CD4-positive, alpha-beta T cell treated with Interleukin-12 subunit alpha and Interleukin-12 subunit beta, for 1 hour (primary cell): Measurements from ENCODE around the gene TADA2B.
"Not testable (repeated sequence)": the region's sequence is repeated elsewhere in the genome, so short reads cannot be mapped to it uniquely, and the experiment has no call there.

ENCODE experiments used
- DNase-seq: peaks from one replicate; pipeline ENCODE4 v3.0.0-alpha.2; 2020

TADA2B gene

GRCh38 chr4:7083597-7084563 is 40.7 kb downstream of the TADA2B start:
- no peak for DNase-seq

- DNase-seq: not testable (repeated sequence)
Observed at GRCh38 chr4:7084564-7084961, 41.4 kb downstream of the TADA2B start.

DNA sequence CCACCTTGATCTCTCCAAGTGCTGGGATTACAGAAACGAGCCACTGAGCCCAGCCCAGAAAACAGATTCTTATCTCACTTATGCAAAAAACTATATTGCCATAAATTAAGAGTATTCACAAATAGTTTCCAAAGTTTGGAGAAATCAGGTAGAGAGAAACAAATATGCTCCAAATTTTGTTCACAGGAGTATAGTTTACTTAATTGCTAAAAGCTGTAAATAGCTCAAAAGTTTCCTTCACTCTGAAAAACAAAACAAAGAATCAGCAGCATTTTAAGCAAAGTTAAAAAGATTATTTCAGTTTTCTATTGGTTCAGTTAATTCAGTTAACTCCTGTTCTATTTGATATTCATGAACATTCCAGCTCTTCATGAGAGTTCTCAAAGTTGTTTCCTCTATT is 43.2 kb downstream of the TADA2B start:
- DNase-seq: no peak

DNA sequence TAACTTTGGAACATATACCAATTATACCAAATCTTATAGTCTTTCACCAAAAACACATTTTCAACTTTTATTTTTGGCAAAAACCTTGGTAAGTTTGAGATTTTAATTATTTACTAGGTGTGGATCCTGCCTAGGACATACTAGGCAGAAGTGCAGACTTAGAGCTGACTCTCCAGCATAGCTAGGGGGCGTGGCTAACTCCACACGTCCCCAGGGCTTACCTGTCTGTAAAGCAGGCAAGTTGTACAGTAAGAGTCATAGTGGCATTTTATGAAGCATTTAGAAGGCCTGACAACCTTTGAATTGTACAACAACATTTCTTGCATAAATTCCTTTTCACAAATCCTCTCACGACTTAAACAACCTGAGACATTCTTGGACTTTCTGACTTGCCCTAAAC is 43.9 kb downstream of the TADA2B start:
- no peak for DNase-seq

DNA sequence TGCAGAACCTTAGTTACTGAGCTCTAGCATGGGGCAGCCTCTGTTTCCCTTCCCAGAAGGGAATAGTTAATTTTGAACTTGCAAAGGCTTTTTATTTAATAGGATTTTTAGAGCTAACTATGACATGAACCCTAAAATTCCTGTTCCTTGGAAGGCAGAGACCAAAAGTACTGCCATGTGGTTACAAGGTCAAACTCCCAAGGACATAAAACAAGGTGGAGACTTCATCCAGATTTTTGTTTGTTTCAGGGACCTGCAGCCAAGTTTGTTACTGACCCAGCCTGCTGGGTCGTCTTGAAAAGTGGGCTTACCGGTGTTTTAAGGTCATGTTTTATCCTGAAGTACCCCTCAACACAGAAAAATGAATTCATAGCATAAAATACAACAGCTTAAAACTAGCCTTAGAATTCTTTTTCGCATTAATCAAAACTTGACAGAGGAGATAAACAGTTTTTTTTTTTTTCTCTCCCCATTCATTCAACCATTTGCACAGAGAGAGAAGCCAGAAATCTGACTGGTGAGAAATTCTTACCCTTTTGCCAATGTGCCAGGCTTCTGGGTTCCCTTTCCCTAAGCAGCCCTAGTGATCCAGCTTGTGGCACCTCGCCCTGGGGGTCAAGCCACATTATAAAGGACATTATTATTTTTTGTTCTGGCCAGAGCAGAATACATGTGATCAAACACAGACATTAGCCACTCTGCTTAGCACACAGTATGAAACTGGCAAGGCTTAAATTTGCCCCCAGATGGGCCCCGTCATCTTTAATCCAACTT is 46.2 kb downstream of the TADA2B start:
- no peak for DNase-seq

DNA sequence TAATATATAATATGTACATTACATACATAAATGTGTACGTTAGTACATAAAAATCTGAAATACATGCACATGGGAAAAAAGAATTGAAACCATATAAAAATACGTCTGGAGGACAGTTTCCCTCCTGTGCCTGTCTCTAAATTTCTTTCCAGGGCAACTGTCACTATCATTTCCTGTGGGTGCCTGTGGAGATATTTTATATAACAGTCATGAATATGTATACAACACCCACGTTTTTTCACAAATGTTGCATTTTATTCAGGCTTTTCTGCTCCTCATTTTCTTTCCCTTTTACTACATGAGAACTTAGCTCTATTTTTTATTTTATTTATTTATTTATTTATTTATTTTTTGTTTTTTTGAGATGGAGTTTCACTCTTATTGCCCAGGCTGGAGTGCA is 48.9 kb downstream of the TADA2B start:
- no peak for DNase-seq

DNA sequence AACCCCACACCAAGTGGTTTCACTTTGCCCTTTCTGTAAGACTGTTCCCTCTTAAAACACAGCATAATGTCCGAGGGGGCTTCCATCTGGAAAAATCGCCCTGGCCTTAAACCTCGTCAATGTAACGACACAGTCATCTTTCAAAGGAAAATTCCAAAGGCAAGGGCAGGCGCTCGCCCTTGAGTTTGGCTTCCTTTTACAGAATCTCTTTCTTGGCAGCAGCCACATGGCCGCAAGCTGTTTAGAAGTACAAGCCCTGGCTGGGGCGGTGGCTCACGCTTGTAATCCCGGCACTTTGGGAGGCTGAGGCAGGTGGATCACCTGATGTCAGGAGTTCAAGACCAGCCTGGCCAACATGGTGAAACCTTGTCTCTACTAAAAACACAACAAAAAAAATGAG is 51.7 kb downstream of the TADA2B start:
- no peak for DNase-seq

DNA sequence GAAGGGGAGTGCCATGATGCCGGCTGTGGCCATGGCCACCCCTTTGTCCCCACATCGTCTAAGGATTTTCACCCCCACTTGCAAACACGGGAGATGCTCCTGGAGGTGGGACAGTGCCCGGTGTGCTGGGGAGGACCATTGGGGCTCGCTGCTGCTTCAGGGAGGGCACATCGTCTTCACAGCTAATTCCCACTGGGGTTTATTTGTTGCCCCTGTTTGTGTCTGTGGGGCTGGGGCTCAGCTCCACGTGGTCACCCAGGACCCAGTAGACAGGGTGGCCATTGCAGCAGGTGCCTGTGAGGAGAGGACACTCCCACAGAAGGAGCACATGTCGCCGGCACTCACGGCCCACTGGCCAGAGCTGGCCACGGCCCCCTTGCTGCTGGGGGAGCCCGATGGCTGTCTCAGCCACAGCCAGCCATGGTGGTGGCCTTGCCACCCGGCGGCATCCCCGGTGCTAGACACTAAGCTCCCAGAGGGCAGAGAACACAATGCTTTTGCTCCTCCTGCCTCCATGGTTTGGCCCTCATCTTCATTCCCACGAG is 52.5 kb downstream of the TADA2B start:
- DNase-seq: no peak

GRCh38 chr4:7096236-7096635 is 53.1 kb downstream of the TADA2B start:
- no peak for DNase-seq

DNA sequence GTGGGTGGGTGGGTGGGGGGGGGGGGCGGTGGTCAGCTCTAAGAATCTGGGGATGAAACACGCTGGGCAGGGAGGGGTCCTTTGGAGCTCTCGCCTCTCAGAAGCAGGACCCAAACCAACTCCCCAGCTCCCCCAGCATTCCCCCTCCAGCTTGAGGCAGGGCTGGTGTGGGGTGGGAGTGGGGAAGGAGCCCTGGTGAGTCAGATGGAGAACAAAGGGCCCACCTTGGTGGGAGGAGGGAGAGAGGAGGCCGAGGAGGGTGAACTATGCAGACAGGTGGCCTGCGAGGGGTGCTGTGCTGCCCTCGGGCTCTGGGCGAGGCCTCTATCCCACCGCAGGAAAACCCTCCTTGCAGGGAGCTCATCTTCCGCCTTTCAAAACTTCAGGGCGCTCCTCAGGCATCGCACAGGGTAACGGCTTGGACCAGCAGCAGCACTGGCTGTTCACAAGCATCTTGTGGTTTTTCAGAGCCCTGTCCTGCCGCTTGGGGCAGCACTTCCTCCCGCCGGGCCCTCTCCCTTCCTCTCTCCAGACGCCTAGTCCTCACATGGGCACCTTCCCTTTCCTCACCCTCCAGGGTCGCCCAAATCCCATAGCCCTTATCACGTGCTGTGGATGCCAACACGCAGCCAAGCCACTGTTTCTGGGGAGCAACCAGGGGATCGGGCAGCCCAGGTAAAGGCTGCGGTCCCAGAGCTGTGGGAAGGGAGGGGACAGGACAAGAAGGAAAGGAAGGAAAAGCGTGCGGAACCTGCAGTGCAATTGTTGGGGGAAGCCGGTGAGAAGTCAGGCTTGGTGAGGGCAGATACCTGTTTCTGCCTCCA is 58.7 kb downstream of the TADA2B start:
- DNase-seq: peak; percentile 55

DNA sequence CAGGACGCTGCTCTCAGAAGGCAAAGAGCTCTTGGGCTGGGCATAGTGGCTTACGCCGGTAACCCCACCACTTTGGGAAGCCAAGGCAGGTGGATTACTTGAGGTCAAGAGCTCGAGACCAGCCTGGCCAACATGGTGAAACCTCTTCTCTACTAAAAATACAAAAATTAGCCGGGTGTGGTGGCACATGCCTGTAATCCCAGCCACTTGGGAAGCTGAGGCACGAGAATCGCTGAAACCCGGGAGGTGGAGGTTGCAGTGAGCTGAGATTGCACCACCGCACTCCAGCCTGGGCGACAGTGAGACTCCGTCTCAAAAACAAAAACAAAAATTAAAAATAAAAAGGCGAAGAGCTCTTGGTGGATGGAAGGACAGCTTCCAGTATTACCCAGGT is 59.3 kb downstream of the TADA2B start:
- DNase-seq: not testable (repeated sequence)

DNA sequence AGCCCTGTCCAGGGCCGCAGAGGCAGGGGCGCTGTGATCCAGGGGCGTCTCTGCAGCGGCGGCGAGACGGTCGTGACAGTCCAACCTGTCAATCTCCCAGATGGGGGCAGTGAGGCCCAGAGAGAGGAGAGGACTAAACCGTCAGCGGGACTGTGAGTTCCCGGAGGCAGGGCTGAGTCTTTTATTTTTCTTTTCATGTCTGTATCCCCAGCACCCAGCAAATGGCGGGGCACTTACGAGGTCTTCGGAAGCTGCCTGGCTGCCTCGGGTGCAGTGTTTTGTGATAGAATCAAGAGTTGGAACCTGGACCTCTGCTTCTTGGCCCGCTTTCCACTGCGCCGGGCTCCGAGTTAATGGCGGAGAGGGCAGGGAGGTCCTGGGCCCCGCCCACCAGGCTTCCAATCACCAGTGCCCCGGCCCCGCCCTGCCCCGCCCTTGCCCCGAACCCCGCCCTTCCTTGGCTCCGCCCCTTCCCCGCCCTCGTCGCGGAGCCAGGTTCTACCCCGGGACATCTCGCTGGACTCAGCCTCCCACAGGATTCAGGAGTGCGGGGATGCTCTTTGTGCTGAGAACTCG is 59.9 kb downstream of the TADA2B start:
- peak; percentile 84 for DNase-seq

DNA sequence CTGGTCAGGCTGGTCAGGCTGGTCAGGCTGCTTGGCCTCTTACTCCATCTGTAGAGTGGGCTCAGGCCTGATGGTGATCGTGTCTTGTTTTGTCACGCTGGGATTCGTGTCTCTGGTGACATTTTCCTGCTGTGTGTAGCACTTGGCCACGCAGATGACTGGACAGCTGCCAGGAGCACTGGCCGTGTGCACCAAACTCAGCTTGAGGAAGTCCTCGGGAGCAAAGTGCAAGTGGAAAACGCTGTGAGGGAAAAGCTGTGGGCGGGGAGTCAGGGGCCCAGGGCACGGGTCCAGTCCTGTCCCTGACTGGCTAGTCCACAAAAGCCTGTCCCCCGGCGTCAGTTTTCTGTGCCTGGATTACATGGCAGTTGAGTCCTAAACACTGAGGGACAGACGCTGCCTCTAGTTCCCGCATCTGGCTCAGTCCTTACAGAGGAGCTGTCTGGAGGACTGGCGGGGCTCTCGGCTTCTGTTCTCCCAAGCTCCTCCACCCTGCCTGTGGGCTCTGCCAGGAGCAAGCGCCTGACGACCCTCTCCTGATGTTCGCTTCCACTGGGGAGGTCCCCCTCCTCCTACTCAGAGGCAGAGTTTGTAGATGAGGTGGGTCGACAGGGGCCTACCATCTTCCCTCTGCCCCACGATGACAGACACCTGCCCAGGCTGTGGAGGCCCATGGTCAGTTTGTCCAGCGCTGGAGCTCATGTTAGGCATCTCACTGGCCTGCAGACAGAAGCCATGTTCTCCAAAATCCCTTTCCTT is 60.6 kb downstream of the TADA2B start:
- DNase-seq: no peak

DNA sequence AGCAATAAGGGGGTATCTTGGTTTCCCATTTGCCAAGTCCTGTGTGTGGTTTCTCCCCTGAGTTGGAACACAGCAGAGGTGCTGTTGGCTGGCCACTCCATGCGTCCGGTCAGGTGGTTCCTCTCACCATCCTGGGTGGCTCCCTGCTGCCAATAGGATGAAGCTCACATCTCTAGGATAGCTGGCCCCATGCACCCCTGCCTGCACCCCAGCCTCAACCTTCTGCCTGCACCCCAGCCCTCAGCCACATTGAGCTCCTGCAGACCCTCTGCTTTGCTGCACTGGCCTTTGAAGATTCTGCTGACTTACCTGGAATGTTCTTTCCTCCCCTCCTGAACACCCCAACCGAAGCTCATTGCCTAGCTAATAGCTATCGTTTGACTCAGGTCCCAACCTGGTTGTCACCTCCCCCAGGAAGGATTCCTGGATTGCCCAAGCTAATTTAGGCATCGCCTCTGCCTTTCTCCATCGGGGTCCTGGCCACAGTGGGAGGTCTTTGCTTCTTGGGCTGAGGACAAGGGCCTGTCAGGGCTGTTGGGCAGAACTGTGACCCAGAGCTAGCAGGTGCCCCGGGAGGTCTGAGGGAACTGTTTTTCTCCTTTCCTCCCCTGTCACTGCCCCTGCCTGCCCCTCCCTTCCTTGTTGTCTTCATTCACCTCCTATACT is 61.3 kb downstream of the TADA2B start:
- DNase-seq: no peak

DNA sequence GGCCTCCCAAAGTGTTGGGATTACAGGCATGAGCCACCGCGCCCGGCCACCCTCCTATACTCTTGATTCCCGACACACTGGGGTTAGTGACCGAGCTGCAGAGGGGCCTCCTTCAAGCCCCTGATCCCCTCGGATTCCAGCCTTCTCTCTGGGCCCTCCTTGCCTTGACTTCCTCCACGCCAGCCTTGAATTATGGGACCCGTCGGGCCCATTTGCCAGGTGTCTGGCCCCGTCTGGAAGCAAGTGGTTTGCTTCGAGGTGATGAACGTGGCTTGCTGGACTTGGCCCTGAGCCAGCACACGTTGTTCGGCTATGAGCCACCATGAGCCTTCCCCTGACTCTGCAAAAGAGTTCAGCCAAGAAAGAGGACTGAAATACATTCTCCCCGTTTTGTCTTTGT is 62.1 kb downstream of the TADA2B start:
- no peak for DNase-seq

DNA sequence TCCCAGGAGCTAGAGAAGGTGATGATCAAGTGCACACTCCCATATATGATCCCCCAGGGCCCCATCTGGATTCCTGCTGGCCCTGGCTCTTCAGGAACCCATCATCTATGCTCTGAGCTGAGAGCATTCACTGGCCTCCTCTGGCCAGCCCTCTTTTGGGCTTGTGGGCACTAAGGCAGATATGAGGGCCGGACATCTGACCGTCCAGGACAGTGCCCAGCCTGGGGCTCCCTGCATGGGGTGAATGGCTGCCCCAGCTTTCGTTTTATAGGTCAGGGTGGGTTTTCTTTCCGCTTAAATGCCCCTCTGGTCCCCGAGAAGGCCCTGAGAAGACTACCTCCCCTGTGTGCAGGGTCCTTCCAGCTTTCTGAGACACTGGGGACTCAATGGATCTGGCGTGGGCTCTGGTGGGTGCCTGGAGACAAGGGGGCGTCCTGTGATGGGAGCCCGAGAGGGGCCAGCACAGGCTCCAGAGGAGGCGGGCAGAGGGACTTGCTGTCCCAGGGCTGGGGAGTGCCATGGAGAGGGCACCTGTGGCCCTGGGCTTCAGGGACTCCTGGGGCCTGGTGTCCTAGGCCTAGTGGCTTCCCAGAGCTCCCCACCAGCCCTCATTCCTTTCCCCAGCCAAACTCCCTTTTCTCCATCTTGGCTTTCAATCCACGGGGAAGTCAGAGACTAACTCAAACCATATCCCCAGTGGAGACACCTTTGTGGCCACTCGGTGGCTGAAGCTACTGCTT is 64.2 kb downstream of the TADA2B start:
- DNase-seq: no peak
